Measurements from ENCODE around the gene PDXP. TPM values are rescaled to one million over a fixed set of nuclear protein-coding genes. Genes with fewer than 3 reads are reported as not detected.

PDXP gene
- total and polyA plus RNA-seq, 2 of the 13 experiments (the other 11 are each of a cell fraction or from before 2014, with no cell fraction given) = 58.2 to 70.6 TPM

- TF ChIP-seq TRAFD1 (CRISPR knock-in tag; IDR thresholded peaks at IDR 0.05; ENCODE audit: borderline replicate concordance) = no peak
- no peak for TF ChIP-seq ZNF615 (CRISPR knock-in tag; IDR thresholded peaks at IDR 0.05; ENCODE audit: borderline replicate concordance)
- no peak for TF ChIP-seq ZNF484 (CRISPR knock-in tag; IDR thresholded peaks at IDR 0.05; ENCODE audit: borderline replicate concordance, low read depth)
- TF ChIP-seq STAG1 (CRISPR knock-in tag; IDR thresholded peaks at IDR 0.05) = no peak; the same call in 1 of the 2 replicates
- TF ChIP-seq ZMAT5 (CRISPR knock-in tag; IDR thresholded peaks at IDR 0.05; ENCODE audit: borderline replicate concordance, low read depth) = no peak
- 0 out of 2 replicates have a peak, but pooled peaks have one; percentile 36 for TF ChIP-seq ZNF574 (CRISPR knock-in tag; IDR thresholded peaks at IDR 0.05)
- TF ChIP-seq KLF11 (CRISPR knock-in tag; IDR thresholded peaks at IDR 0.05) = no peak
- no peak for TF ChIP-seq HMG20B (CRISPR knock-in tag; conservative IDR thresholded peaks at IDR 0.05)
- TF ChIP-seq NCOR1 (IDR thresholded peaks at IDR 0.05; ENCODE audit: borderline replicate concordance, low read length) = no peak
- TF ChIP-seq ZNF326 (CRISPR knock-in tag; IDR thresholded peaks at IDR 0.05; ENCODE audit: borderline replicate concordance) = no peak
- TF ChIP-seq AKNA (CRISPR knock-in tag; IDR thresholded peaks at IDR 0.05; ENCODE audit: borderline replicate concordance) = no peak
- no peak for TF ChIP-seq RCOR2 (CRISPR knock-in tag; IDR thresholded peaks at IDR 0.05)
- no peak for TF ChIP-seq MAFF (IDR thresholded peaks at IDR 0.05; ENCODE audit: low read depth, low read length)
- no peak for TF ChIP-seq THAP11 (CRISPR knock-in tag; IDR thresholded peaks at IDR 0.05)
- TF ChIP-seq ARNTL (CRISPR knock-in tag; IDR thresholded peaks at IDR 0.05) = no peak
- TF ChIP-seq ZNF780A (CRISPR knock-in tag; IDR thresholded peaks at IDR 0.05) = no peak
- 0 out of 2 replicates have a peak, but pooled peaks have one; percentile 7 for TF ChIP-seq IKZF5 (CRISPR knock-in tag; IDR thresholded peaks at IDR 0.05)
Observed at GRCh38 chr22:37639070-37639760, 19.3 kb upstream of the PDXP start, which contains the start of gene SH3BP1 (continued).

All from HepG2 (cell line).